K562 (cell line): ENCODE measurements around the gene FAM174C. TPM values are rescaled to one million over a fixed set of nuclear protein-coding genes. Genes with fewer than 3 reads are reported as not detected.
A peak's percentile ranks its signal among the peaks of the same experiment; 100 is the strongest.

Source experiments
- CBX1 ChIP-seq: sonication (generic); IDR thresholded peaks from 2 replicates; pipeline ENCODE4 v1.6.1; 2016; ENCODE audit warnings: antibody characterized with exemption, low read depth, mild to moderate bottlenecking
- KAT7 ChIP-seq: sonication (generic); formaldehyde crosslinking; IDR thresholded peaks from 2 replicates; pipeline ENCODE4 v1.8.0; 2022; ENCODE audit warnings: missing genetic modification reagents, mild to moderate bottlenecking, borderline replicate concordance
- MAFF ChIP-seq: IDR thresholded peaks from 2 replicates; pipeline ENCODE4 v1.6.1; 2012; ENCODE audit warnings: low read length, improper control_type of control experiment
- MLLT1 ChIP-seq, 2 experiments: fragments of 450-650 bp; IDR thresholded peaks; 2 replicates each; pipeline ENCODE4 v1.6.1; 2016
- NFIC ChIP-seq: fragments of 450-650 bp; IDR thresholded peaks from 2 replicates; pipeline ENCODE4 v1.6.1; 2017; ENCODE audit warnings: mild to moderate bottlenecking, inconsistent platforms
- NUFIP1 ChIP-seq: fragments of 450-650 bp; IDR thresholded peaks from 2 replicates; pipeline ENCODE4 v1.6.1; 2018; ENCODE audit not compliant: partially characterized antibody
- RBM15 ChIP-seq: fragments of 200-400 bp; formaldehyde crosslinking; IDR thresholded peaks from 2 replicates; pipeline ENCODE4 v1.6.1; 2018; ENCODE audit warnings: mild to moderate bottlenecking, low read length, moderate library complexity; ENCODE audit not compliant: insufficient read depth
- REST ChIP-seq, 2 experiments: fragments of 450-650 bp; formaldehyde crosslinking in 1 of 2; IDR thresholded peaks; 2 replicates each; pipeline versions ENCODE4 v1.4.0 to v1.6.1; 2014 to 2020; ENCODE audit warnings: mild to moderate bottlenecking in 2 of 2, borderline replicate concordance in 1 of 2, low read depth in 1 of 2
- ZFP1 ChIP-seq: fragments of 450-650 bp; formaldehyde crosslinking; IDR thresholded peaks from 2 replicates; pipeline ENCODE4 v1.4.0; 2020; ENCODE audit warnings: mild to moderate bottlenecking, mixed read lengths
- ZNF444 ChIP-seq: fragments of 250-450 bp; sonication (Bioruptor Pico); IDR thresholded peaks from 2 replicates; pipeline ENCODE4 v1.4.0; 2020; ENCODE audit warnings: mild to moderate bottlenecking, moderate library complexity
- ZNF586 ChIP-seq: fragments of 450-650 bp; formaldehyde crosslinking; conservative IDR thresholded peaks from 2 replicates; pipeline ENCODE4 v1.4.0; 2020; ENCODE audit warnings: mild to moderate bottlenecking, moderate library complexity
- polyA plus RNA-seq, 8 experiments: library from polyadenylated mRNA; depleted of rRNA in 4 of 8; stranded (reverse) in 5 of 8; unstranded in 3 of 8; fragments of >200 nt; fragmentation: Nextera tagmentation in 2 of 8; fragmentation: Illumina TruSeq in 1 of 8; extraction: Ambion mirVana in 2 of 8; extraction: Trizol in 1 of 8; gene quantifications; 2 replicates each; pipeline versions ENCODE4 v1.2.1 to v1.2.3, GENCODE V29; 2011 to 2014; ENCODE audit warnings: inconsistent platforms in 1 of 8, missing spikeins in 1 of 8
- total RNA-seq, 7 experiments: library from RNA; depleted of rRNA in 6 of 7; stranded (reverse); fragments of >200 nt in 6 of 7; fragmentation: Illumina TruSeq in 2 of 7; extraction: Trizol in 2 of 7; gene quantifications; 2 replicates each; pipeline versions ENCODE4 v1.2.1 to v1.2.3, GENCODE V29; 2011 to 2021; ENCODE audit warnings: low replicate concordance in 1 of 7
- TF ChIP-seq, protein P1 (sequence below): sonication (generic); formaldehyde crosslinking; IDR thresholded peaks from 2 replicates; pipeline ENCODE4 v1.8.0; 2022; ENCODE audit warnings: missing genetic modification reagents, mild to moderate bottlenecking, moderate library complexity, borderline replicate concordance
- TF ChIP-seq, protein P2 (sequence below), 2 experiments: fragments of 450-650 bp in 1 of 2; sonication (generic) in 1 of 2; formaldehyde crosslinking; conservative IDR thresholded peaks; 2 replicates each; pipeline versions ENCODE4 v1.4.0 to v1.8.1; 2020 to 2022; ENCODE audit warnings: mild to moderate bottlenecking in 1 of 2, missing genetic modification reagents in 1 of 2
- TF ChIP-seq, protein P3 (sequence below): fragments of 450-650 bp; formaldehyde crosslinking; conservative IDR thresholded peaks from 2 replicates; pipeline ENCODE4 v1.4.0; 2022; ENCODE audit warnings: mild to moderate bottlenecking, missing genetic modification characterization

Gene FAM174C
- total and polyA plus RNA-seq, 9 of the 15 experiments (the other 6 are each of a cell fraction or from before 2014, with no cell fraction given): 0.66 to 89.6 (median 20.3) TPM

DNA sequence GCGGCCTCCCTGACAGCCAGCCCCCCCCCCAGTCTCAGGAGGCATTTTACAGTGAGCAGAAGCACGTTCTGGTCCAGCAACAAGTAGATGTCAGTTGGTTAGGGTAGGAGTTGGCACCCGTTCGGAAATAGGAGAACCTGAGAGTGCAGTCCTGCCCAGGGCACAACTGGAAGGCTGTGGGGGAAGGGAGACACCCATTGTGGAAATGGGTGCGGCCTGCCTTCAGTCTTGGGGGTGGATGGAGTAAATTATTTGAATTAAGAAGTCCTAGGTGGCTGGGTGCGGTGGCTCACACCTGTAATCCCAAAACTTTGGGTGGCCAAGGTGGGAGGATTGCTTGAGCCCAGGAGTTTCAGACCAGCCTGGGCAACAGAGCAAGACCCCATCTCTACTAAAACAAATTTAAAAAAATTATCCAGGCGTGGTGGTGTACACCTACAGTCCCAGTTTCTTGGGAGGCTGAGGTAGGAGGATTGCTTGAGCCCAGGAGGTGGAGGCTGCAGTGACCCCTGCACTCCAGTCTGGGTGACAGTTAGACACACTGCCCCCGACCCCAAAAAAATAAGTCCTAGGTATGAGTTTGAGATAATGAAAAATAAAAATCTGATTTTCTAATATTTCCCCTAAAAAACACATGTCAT is 5.0 kb upstream of the FAM174C start (continued):
- TF ChIP-seq REST (IDR thresholded peaks at IDR 0.05; ENCODE audit: borderline replicate concordance): no peak
- no peak for TF ChIP-seq REST (CRISPR knock-in tag; IDR thresholded peaks at IDR 0.05; ENCODE audit: low read depth)
- TF ChIP-seq, protein P1, sequence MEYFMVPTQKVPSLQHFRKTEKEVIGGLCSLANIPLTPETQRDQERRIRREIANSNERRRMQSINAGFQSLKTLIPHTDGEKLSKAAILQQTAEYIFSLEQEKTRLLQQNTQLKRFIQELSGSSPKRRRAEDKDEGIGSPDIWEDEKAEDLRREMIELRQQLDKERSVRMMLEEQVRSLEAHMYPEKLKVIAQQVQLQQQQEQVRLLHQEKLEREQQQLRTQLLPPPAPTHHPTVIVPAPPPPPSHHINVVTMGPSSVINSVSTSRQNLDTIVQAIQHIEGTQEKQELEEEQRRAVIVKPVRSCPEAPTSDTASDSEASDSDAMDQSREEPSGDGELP (CRISPR knock-in tag): peak; percentile 63; the same call in 1 of the 2 replicates
- TF ChIP-seq NFIC: no peak
- TF ChIP-seq MLLT1 (IDR thresholded peaks at IDR 0.05): 0 out of 4 replicates have a peak, but pooled peaks of 1 of the 2 experiments have one; percentile 7
- TF ChIP-seq ZNF586: 0 out of 2 replicates have a peak, but pooled peaks have one; percentile 28
- TF ChIP-seq KAT7 (CRISPR knock-in tag): peak; percentile 37; the same call in 1 of the 2 replicates
- TF ChIP-seq CBX1: no peak
- TF ChIP-seq, protein P2, sequence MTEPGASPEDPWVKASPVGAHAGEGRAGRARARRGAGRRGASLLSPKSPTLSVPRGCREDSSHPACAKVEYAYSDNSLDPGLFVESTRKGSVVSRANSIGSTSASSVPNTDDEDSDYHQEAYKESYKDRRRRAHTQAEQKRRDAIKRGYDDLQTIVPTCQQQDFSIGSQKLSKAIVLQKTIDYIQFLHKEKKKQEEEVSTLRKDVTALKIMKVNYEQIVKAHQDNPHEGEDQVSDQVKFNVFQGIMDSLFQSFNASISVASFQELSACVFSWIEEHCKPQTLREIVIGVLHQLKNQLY (CRISPR knock-in tag; conservative IDR thresholded peaks at IDR 0.05): 0 out of 4 replicates have a peak, but pooled peaks of 1 of the 2 experiments have one; percentile 57
- TF ChIP-seq MAFF: 0 out of 2 replicates have a peak, but pooled peaks have one; percentile 1
- no peak for TF ChIP-seq ZFP1
- TF ChIP-seq ZNF444 (CRISPR knock-in tag): 0 out of 2 replicates have a peak, but pooled peaks have one; percentile 33
- peak; percentile 24 for TF ChIP-seq NUFIP1
- TF ChIP-seq, protein P3, sequence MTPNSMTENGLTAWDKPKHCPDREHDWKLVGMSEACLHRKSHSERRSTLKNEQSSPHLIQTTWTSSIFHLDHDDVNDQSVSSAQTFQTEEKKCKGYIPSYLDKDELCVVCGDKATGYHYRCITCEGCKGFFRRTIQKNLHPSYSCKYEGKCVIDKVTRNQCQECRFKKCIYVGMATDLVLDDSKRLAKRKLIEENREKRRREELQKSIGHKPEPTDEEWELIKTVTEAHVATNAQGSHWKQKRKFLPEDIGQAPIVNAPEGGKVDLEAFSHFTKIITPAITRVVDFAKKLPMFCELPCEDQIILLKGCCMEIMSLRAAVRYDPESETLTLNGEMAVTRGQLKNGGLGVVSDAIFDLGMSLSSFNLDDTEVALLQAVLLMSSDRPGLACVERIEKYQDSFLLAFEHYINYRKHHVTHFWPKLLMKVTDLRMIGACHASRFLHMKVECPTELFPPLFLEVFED (CRISPR knock-in tag): peak; percentile 53; the same call in 1 of the 2 replicates
- no peak for TF ChIP-seq RBM15
